Measurements from ENCODE around the gene PCBP3. TPM values are rescaled to one million over a fixed set of nuclear protein-coding genes. Genes with fewer than 3 reads are reported as not detected.

Gene PCBP3
- total and polyA plus RNA-seq, 10 of the 15 experiments (the other 5 are each of a cell fraction or from before 2014, with no cell fraction given), result 0.09 to 1.3 (median 0.46) TPM; not detected in 3

DNA sequence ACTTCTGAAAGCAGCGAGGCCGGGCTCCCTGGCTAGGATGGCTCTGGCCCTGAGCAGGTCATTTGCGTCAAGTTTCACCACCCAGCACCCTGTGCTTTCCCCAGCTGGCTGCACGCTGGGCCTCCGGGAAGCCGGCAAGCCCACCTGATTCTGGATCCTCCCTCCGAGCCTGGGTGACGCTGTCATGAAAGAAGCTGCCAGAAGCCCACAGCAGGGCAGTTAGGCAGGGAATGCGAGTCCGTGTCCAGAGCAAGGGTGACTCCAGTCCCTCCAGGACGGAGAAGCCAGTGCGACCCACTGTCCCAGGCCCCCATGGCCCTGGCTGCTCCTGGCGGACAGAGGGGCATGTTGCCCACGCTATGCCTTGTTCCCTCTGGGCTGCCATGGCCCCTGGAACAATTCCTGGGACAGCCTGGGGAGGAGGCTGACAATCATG is 44.4 kb upstream of the PCBP3 start:
- H3K9me3 ChIP-seq (replicated peaks; ENCODE audit: control insufficient read depth, insufficient read depth, low read length), result peaks cover 8% of the 10 kb centered on the region; the same call in 2 of the 3 replicates
- H2AFZ ChIP-seq (ENCODE audit: control insufficient read depth, low read depth, low read length), result no peak overlapping the region
- no peak overlapping the region for H3K4me2 ChIP-seq (ENCODE audit: control insufficient read depth, insufficient read depth)
- ChIA-PET POLR2A (no interaction called here), RAD21 (ENCODE audit: unreplicated experiment) (interaction anchor here (0.5 kb wide), 1 partner anchor 43 kb away, joined by 3 read pairs; no protein-coding TSS in a partner anchor), CTCF (interaction anchor here (0.7 to 5.7 kb wide), 2 partner anchors 42 to 43 kb away, joined by 3 to 76 read pairs; no protein-coding TSS in a partner anchor), SMC1A (ENCODE audit: uncharacterized antibody, unreplicated experiment) (no interaction called here)
- FAIRE-seq (no peak), ATAC-seq (no peak), DNase-seq (ENCODE audit: low read depth, low spot score) (no peak)
- peaks cover 0 to 7% of the 10 kb centered on the region in 2 experiments; a peak in 3 of 4 replicates for H3K36me3 ChIP-seq (ENCODE audit: control insufficient read depth in 2 of 2, insufficient read depth in 2 of 2, low read length in 1 of 2)
- peaks cover 10% of the 10 kb centered on the region for H3K79me2 ChIP-seq (ENCODE audit: control insufficient read depth, insufficient read depth, low read length)
- no peaks in the 10 kb centered on the region for H3K4me1 ChIP-seq (ENCODE audit: control insufficient read depth, insufficient read depth, low read length)
- intact Hi-C loops (cut with micrococcal nuclease; ENCODE audit: unreplicated experiment) (no loop called here), in situ Hi-C loops (cut with MboI) (loop anchor here (5.0 kb wide), 1 partner anchor 42 kb away; no protein-coding TSS in a partner anchor)
- BruUV-seq (replicated peaks), result no TSS peak
- H3K27me3 ChIP-seq (replicated peaks in 1 of 2; ENCODE audit: control insufficient read depth in 2 of 2, insufficient read depth in 2 of 2, low read length in 1 of 2), result no peaks in the 10 kb centered on the region
- no peak overlapping the region for H3K27ac ChIP-seq (ENCODE audit: control insufficient read depth, insufficient read depth)
- 88% methylated on average over 14 of the region's 14 CpGs for WGBS (ENCODE audit: insufficient coverage, insufficient replicate concordance, low lambda C conversion rate, missing lambda C conversion rate)
- no peaks in the 10 kb centered on the region for H4K20me1 ChIP-seq (ENCODE audit: control insufficient read depth, insufficient read depth)
- no peak overlapping the region for H3K4me3 ChIP-seq
- no peak overlapping the region for H3K9ac ChIP-seq (ENCODE audit: control insufficient read depth, insufficient read depth, low read length)
- TF ChIP-seq SPI1 (IDR thresholded peaks at IDR 0.05; ENCODE audit: borderline replicate concordance, insufficient read depth, low read depth, low read length), result no peak
- TF ChIP-seq MEF2B (IDR thresholded peaks at IDR 0.05; ENCODE audit: partially characterized antibody, poor library complexity, severe bottlenecking), result no peak
- TF ChIP-seq NRF1 (conservative IDR thresholded peaks at IDR 0.05; ENCODE audit: low read depth, low read length), result no peak
- TF ChIP-seq ZNF384 (IDR thresholded peaks at IDR 0.05; ENCODE audit: borderline replicate concordance, low read depth, low read length), result no peak
- TF ChIP-seq, protein P1, sequence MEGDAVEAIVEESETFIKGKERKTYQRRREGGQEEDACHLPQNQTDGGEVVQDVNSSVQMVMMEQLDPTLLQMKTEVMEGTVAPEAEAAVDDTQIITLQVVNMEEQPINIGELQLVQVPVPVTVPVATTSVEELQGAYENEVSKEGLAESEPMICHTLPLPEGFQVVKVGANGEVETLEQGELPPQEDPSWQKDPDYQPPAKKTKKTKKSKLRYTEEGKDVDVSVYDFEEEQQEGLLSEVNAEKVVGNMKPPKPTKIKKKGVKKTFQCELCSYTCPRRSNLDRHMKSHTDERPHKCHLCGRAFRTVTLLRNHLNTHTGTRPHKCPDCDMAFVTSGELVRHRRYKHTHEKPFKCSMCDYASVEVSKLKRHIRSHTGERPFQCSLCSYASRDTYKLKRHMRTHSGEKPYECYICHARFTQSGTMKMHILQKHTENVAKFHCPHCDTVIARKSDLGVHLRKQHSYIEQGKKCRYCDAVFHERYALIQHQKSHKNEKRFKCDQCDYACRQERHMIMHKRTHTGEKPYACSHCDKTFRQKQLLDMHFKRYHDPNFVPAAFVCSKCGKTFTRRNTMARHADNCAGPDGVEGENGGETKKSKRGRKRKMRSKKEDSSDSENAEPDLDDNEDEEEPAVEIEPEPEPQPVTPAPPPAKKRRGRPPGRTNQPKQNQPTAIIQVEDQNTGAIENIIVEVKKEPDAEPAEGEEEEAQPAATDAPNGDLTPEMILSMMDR (IDR thresholded peaks at IDR 0.05 in 2 of 3, conservative IDR thresholded peaks at IDR 0.05 in 1 of 3; ENCODE audit: control insufficient read depth in 2 of 3, extremely low read depth in 1 of 3, insufficient read depth in 1 of 3, low read depth in 3 of 3, low read length in 3 of 3), result no peak
- TF ChIP-seq, protein P2, sequence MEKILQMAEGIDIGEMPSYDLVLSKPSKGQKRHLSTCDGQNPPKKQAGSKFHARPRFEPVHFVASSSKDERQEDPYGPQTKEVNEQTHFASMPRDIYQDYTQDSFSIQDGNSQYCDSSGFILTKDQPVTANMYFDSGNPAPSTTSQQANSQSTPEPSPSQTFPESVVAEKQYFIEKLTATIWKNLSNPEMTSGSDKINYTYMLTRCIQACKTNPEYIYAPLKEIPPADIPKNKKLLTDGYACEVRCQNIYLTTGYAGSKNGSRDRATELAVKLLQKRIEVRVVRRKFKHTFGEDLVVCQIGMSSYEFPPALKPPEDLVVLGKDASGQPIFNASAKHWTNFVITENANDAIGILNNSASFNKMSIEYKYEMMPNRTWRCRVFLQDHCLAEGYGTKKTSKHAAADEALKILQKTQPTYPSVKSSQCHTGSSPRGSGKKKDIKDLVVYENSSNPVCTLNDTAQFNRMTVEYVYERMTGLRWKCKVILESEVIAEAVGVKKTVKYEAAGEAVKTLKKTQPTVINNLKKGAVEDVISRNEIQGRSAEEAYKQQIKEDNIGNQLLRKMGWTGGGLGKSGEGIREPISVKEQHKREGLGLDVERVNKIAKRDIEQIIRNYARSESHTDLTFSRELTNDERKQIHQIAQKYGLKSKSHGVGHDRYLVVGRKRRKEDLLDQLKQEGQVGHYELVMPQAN (conservative IDR thresholded peaks at IDR 0.05), result no peak
- no peak for TF ChIP-seq RAD51 (IDR thresholded peaks at IDR 0.05)
- TF ChIP-seq, protein P3, sequence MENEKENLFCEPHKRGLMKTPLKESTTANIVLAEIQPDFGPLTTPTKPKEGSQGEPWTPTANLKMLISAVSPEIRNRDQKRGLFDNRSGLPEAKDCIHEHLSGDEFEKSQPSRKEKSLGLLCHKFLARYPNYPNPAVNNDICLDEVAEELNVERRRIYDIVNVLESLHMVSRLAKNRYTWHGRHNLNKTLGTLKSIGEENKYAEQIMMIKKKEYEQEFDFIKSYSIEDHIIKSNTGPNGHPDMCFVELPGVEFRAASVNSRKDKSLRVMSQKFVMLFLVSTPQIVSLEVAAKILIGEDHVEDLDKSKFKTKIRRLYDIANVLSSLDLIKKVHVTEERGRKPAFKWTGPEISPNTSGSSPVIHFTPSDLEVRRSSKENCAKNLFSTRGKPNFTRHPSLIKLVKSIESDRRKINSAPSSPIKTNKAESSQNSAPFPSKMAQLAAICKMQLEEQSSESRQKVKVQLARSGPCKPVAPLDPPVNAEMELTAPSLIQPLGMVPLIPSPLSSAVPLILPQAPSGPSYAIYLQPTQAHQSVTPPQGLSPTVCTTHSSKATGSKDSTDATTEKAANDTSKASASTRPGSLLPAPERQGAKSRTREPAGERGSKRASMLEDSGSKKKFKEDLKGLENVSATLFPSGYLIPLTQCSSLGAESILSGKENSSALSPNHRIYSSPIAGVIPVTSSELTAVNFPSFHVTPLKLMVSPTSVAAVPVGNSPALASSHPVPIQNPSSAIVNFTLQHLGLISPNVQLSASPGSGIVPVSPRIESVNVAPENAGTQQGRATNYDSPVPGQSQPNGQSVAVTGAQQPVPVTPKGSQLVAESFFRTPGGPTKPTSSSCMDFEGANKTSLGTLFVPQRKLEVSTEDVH (IDR thresholded peaks at IDR 0.05; ENCODE audit: low read depth, partially characterized antibody), result no peak
- no peak for TF ChIP-seq BRCA1 (IDR thresholded peaks at IDR 0.05; ENCODE audit: low read depth, low read length)
- no peak for TF ChIP-seq TCF3 (IDR thresholded peaks at IDR 0.05; ENCODE audit: borderline replicate concordance, insufficient read depth, low read depth, low read length)
- no peak for TF ChIP-seq TAF1 (IDR thresholded peaks at IDR 0.05; ENCODE audit: borderline replicate concordance, low read depth, low read length)
- TF ChIP-seq YY1 (IDR thresholded peaks at IDR 0.05; ENCODE audit: low read depth, low read length), result no peak
- TF ChIP-seq RCOR1 (conservative IDR thresholded peaks at IDR 0.05; ENCODE audit: low read depth, low read length), result no peak
- TF ChIP-seq HDAC2 (IDR thresholded peaks at IDR 0.05), result no peak
- TF ChIP-seq IKZF2 (IDR thresholded peaks at IDR 0.05), result no peak
- TF ChIP-seq JUNB (IDR thresholded peaks at IDR 0.05), result no peak

All from GM12878 (cell line).